ENCODE data around the gene MOGAT2. TPM values are rescaled to one million over a fixed set of nuclear protein-coding genes. Genes with fewer than 3 reads are reported as not detected.

Gene MOGAT2
- polyA plus RNA-seq (2013, experiment 1 of 2) = not detected
- not detected for polyA plus RNA-seq (2013, experiment 2 of 2)

GRCh38 chr11:75717608-75718418 lies at the start of gene MOGAT2:
Gene MOGAT2, plus strand, starts transcription at chr11:75717838. Its CDS starts 51 bp downstream, at chr11:75717889.
- Histone ChIP-seq H3K27ac (ENCODE audit: low read depth, low read length) (no peak within 1 kb of the TSS), H3K27me3 (ENCODE audit: insufficient read depth, low read length, poor library complexity) (no peaks in the 10 kb centered on the region), H3K4me2 (ENCODE audit: low read length) (no peak within 1 kb of the TSS), H2BK15ac (replicated peaks; ENCODE audit: low read depth) (no peak within 1 kb of the TSS), H3K18ac (ENCODE audit: low read length) (no peak within 1 kb of the TSS), H2BK120ac (ENCODE audit: low read depth, low read length) (no peak within 1 kb of the TSS), H3K36me3 (ENCODE audit: control insufficient read depth, insufficient read depth, low read length) (no peaks in the 10 kb centered on the region), H3K79me1 (ENCODE audit: low read length) (no peaks in the 10 kb centered on the region), H4K5ac (ENCODE audit: low read length) (no peak within 1 kb of the TSS), H2BK5ac (ENCODE audit: low read length) (no peak within 1 kb of the TSS), H3K9ac (ENCODE audit: low read length) (no peak within 1 kb of the TSS), H3K4me1 (ENCODE audit: control insufficient read depth, low read depth, low read length) (no peaks in the 10 kb centered on the region), H3K4ac (ENCODE audit: low read depth, low read length) (no peak within 1 kb of the TSS), H3K56ac (ENCODE audit: low read length) (no peak within 1 kb of the TSS), H3K23ac (ENCODE audit: low read length) (no peak within 1 kb of the TSS), H3K79me2 (ENCODE audit: control insufficient read depth, insufficient read depth, low read length) (no peaks in the 10 kb centered on the region), H4K8ac (ENCODE audit: low read depth, low read length) (no peak within 1 kb of the TSS), H3K4me3 (ENCODE audit: low read length) (no peak within 1 kb of the TSS), H2AK5ac (ENCODE audit: low read length) (no peak within 1 kb of the TSS)
- DNase-seq = no peak
- no CpG with 5 or more reads among the region's 13 CpGs for WGBS (ENCODE audit: extremely low coverage, insufficient coverage, low lambda C conversion rate)

DNA sequence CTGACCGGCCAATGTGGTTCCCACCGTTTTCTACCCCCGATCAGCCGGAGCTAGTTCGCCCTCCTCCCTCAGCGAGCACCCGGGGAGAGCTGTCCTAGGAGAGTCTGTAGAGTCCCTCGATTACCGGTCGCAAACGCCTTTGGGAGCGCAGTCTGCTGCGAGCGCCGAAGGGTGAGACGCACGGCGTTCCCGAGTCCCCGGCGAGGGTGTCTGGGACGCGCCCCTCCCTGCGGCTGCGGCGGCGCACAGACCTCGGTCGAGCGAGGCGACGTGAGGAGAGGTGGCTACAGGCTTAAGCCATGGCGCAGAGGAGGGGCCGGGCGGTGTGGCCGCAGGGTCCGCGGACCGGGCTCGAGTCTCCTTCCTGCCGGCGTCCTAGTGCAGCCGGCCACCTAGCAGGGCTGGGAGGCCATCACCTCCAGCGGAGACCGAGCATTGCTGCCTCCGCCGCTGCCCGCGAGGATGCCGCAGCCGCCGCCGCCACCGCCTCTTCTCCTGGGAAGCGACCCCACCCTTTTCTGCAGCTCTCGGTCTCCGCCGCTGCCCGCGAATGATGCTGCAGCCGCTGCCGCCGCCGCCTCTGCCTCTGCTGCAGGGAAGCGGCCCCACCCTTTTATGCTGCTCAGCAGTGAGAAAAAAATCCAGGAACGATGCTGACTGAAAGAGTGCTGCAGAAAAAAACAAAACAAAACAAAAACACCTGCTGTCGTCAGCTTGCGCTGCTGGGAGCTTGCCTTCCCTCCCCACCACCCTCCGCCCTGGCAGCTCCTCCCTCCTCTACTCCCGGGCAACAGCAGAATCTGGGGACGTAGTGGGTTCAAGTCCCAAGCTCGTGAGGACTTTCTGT lies 49.0 kb upstream of the MOGAT2 start, which contains the start of gene MAP6:
TSS of gene MAP6 (minus strand) at position 588 of the 847 bp plus-strand sequence. CDS start 669 bp downstream, outside the sequence.
- peaks cover 53% of the 10 kb centered on the region for H3K27me3 ChIP-seq (ENCODE audit: insufficient read depth, low read length, poor library complexity)
- peak; percentile 44 for DNase-seq
- no peaks in the 10 kb centered on the region for H3K4me1 ChIP-seq (ENCODE audit: control insufficient read depth, low read depth, low read length)
- no peak within 1 kb of the TSS for H3K56ac ChIP-seq (ENCODE audit: low read length)
- no CpG with 5 or more reads among the region's 72 CpGs for WGBS (ENCODE audit: extremely low coverage, insufficient coverage, low lambda C conversion rate)
- no peak within 1 kb of the TSS for H4K8ac ChIP-seq (ENCODE audit: low read depth, low read length)
- no peaks in the 10 kb centered on the region for H3K79me1 ChIP-seq (ENCODE audit: low read length)
- H3K4ac ChIP-seq (ENCODE audit: low read depth, low read length) = no peak within 1 kb of the TSS
- H2AK5ac ChIP-seq (ENCODE audit: low read length) = no peak within 1 kb of the TSS
- no peaks in the 10 kb centered on the region for H3K79me2 ChIP-seq (ENCODE audit: control insufficient read depth, insufficient read depth, low read length)
- H3K23ac ChIP-seq (ENCODE audit: low read length) = no peak within 1 kb of the TSS
- peak within 1 kb of the TSS; percentile 21 for H3K4me2 ChIP-seq (ENCODE audit: low read length)
- no peak within 1 kb of the TSS for H3K27ac ChIP-seq (ENCODE audit: low read depth, low read length)
- H2BK5ac ChIP-seq (ENCODE audit: low read length) = no peak within 1 kb of the TSS
- H3K18ac ChIP-seq (ENCODE audit: low read length) = no peak within 1 kb of the TSS
- no peak within 1 kb of the TSS for H2BK120ac ChIP-seq (ENCODE audit: low read depth, low read length)
- no peak within 1 kb of the TSS for H4K5ac ChIP-seq (ENCODE audit: low read length)
- H3K4me3 ChIP-seq (ENCODE audit: low read length) = no peak within 1 kb of the TSS
- H2BK15ac ChIP-seq (replicated peaks; ENCODE audit: low read depth) = no peak within 1 kb of the TSS
- H3K36me3 ChIP-seq (ENCODE audit: control insufficient read depth, insufficient read depth, low read length) = no peaks in the 10 kb centered on the region
- no peak within 1 kb of the TSS for H3K9ac ChIP-seq (ENCODE audit: low read length)

- Histone ChIP-seq H3K27ac (ENCODE audit: low read depth, low read length) (no peak overlapping the region), H3K36me3 (ENCODE audit: control insufficient read depth, insufficient read depth, low read length) (no peaks in the 10 kb centered on the region), H2BK120ac (ENCODE audit: low read depth, low read length) (no peak overlapping the region), H2AK5ac (ENCODE audit: low read length) (no peak overlapping the region), H3K79me2 (ENCODE audit: control insufficient read depth, insufficient read depth, low read length) (no peaks in the 10 kb centered on the region), H3K56ac (ENCODE audit: low read length) (no peak overlapping the region), H3K23ac (ENCODE audit: low read length) (no peak overlapping the region), H3K27me3 (ENCODE audit: insufficient read depth, low read length, poor library complexity) (peaks cover 15% of the 10 kb centered on the region), H2BK15ac (replicated peaks; ENCODE audit: low read depth) (no peak overlapping the region), H3K18ac (ENCODE audit: low read length) (no peak overlapping the region), H2BK5ac (ENCODE audit: low read length) (no peak overlapping the region), H4K5ac (ENCODE audit: low read length) (no peak overlapping the region), H4K8ac (ENCODE audit: low read depth, low read length) (no peak overlapping the region), H3K4me2 (ENCODE audit: low read length) (no peak overlapping the region), H3K4me1 (ENCODE audit: control insufficient read depth, low read depth, low read length) (no peaks in the 10 kb centered on the region), H3K9ac (ENCODE audit: low read length) (no peak overlapping the region), H3K79me1 (ENCODE audit: low read length) (no peaks in the 10 kb centered on the region), H3K4ac (ENCODE audit: low read depth, low read length) (no peak overlapping the region), H3K4me3 (ENCODE audit: low read length) (no peak overlapping the region)
- peak; percentile 41 for DNase-seq
- no CpG with 5 or more reads among the region's 4 CpGs for WGBS (ENCODE audit: extremely low coverage, insufficient coverage, low lambda C conversion rate)
These were observed 43.6 kb upstream of the MOGAT2 start for GRCh38 chr11:75673977-75674582.

DNA sequence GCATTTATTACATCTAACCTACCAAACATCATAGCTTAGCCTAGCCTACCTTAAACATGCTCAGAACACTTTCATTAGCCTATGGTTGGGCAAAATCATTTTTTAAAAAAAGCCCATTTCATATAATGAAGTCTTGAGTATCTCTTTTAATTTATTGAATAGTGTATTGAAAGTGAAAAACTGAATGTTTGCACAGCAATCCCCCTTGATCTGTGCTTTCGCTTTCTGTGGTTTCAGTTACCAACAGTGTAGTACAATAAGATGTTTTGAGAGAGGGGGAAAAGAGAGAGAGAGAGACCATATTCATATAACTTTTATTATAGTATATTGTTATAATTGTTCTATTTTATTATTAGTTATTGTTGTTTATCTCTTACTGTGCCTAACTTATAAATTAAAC lies 40.4 kb upstream of the MOGAT2 start:
- H3K4me3 ChIP-seq (ENCODE audit: low read length) = no peak overlapping the region
- H3K4me2 ChIP-seq (ENCODE audit: low read length) = no peak overlapping the region
- H4K5ac ChIP-seq (ENCODE audit: low read length) = no peak overlapping the region
- no peak overlapping the region for H2BK120ac ChIP-seq (ENCODE audit: low read depth, low read length)
- no peak overlapping the region for H2BK15ac ChIP-seq (replicated peaks; ENCODE audit: low read depth)
- no peaks in the 10 kb centered on the region for H3K4me1 ChIP-seq (ENCODE audit: control insufficient read depth, low read depth, low read length)
- no peak overlapping the region for H4K8ac ChIP-seq (ENCODE audit: low read depth, low read length)
- no peaks in the 10 kb centered on the region for H3K79me2 ChIP-seq (ENCODE audit: control insufficient read depth, insufficient read depth, low read length)
- H3K23ac ChIP-seq (ENCODE audit: low read length) = no peak overlapping the region
- no peaks in the 10 kb centered on the region for H3K27me3 ChIP-seq (ENCODE audit: insufficient read depth, low read length, poor library complexity)
- no peak overlapping the region for H3K4ac ChIP-seq (ENCODE audit: low read depth, low read length)
- H3K18ac ChIP-seq (ENCODE audit: low read length) = no peak overlapping the region
- no peak overlapping the region for H3K9ac ChIP-seq (ENCODE audit: low read length)
- H3K56ac ChIP-seq (ENCODE audit: low read length) = no peak overlapping the region
- no CpG with 5 or more reads among the region's 1 CpG for WGBS (ENCODE audit: extremely low coverage, insufficient coverage, low lambda C conversion rate)
- H3K36me3 ChIP-seq (ENCODE audit: control insufficient read depth, insufficient read depth, low read length) = no peaks in the 10 kb centered on the region
- H3K79me1 ChIP-seq (ENCODE audit: low read length) = no peaks in the 10 kb centered on the region
- H2AK5ac ChIP-seq (ENCODE audit: low read length) = no peak overlapping the region
- no peak for DNase-seq
- H3K27ac ChIP-seq (ENCODE audit: low read depth, low read length) = no peak overlapping the region
- no peak overlapping the region for H2BK5ac ChIP-seq (ENCODE audit: low read length)

GRCh38 chr11:75677909-75678308 lies 39.7 kb upstream of the MOGAT2 start:
- no peak overlapping the region for H3K4me3 ChIP-seq (ENCODE audit: low read length)
- no peak overlapping the region for H3K9ac ChIP-seq (ENCODE audit: low read length)
- H2BK5ac ChIP-seq (ENCODE audit: low read length) = no peak overlapping the region
- H3K4ac ChIP-seq (ENCODE audit: low read depth, low read length) = no peak overlapping the region
- no peaks in the 10 kb centered on the region for H3K36me3 ChIP-seq (ENCODE audit: control insufficient read depth, insufficient read depth, low read length)
- no CpG with 5 or more reads among the region's 12 CpGs for WGBS (ENCODE audit: extremely low coverage, insufficient coverage, low lambda C conversion rate)
- H2BK15ac ChIP-seq (replicated peaks; ENCODE audit: low read depth) = no peak overlapping the region
- no peak overlapping the region for H3K18ac ChIP-seq (ENCODE audit: low read length)
- H3K56ac ChIP-seq (ENCODE audit: low read length) = no peak overlapping the region
- no peak overlapping the region for H3K27ac ChIP-seq (ENCODE audit: low read depth, low read length)
- no peak overlapping the region for H3K23ac ChIP-seq (ENCODE audit: low read length)
- H4K8ac ChIP-seq (ENCODE audit: low read depth, low read length) = no peak overlapping the region
- no peaks in the 10 kb centered on the region for H3K79me1 ChIP-seq (ENCODE audit: low read length)
- no peak overlapping the region for H2AK5ac ChIP-seq (ENCODE audit: low read length)
- DNase-seq = no peak
- H3K79me2 ChIP-seq (ENCODE audit: control insufficient read depth, insufficient read depth, low read length) = no peaks in the 10 kb centered on the region
- H2BK120ac ChIP-seq (ENCODE audit: low read depth, low read length) = no peak overlapping the region
- H3K4me2 ChIP-seq (ENCODE audit: low read length) = no peak overlapping the region
- H4K5ac ChIP-seq (ENCODE audit: low read length) = no peak overlapping the region
- H3K27me3 ChIP-seq (ENCODE audit: insufficient read depth, low read length, poor library complexity) = no peaks in the 10 kb centered on the region
- no peaks in the 10 kb centered on the region for H3K4me1 ChIP-seq (ENCODE audit: control insufficient read depth, low read depth, low read length)

All from mesendoderm (in vitro differentiated cells).